Measurements from ENCODE around the gene NSMCE1. TPM values are rescaled to one million over a fixed set of nuclear protein-coding genes. Genes with fewer than 3 reads are reported as not detected.

NSMCE1 gene
- total RNA-seq, 1 donor from 2014 or later, result 51.7 TPM

DNA sequence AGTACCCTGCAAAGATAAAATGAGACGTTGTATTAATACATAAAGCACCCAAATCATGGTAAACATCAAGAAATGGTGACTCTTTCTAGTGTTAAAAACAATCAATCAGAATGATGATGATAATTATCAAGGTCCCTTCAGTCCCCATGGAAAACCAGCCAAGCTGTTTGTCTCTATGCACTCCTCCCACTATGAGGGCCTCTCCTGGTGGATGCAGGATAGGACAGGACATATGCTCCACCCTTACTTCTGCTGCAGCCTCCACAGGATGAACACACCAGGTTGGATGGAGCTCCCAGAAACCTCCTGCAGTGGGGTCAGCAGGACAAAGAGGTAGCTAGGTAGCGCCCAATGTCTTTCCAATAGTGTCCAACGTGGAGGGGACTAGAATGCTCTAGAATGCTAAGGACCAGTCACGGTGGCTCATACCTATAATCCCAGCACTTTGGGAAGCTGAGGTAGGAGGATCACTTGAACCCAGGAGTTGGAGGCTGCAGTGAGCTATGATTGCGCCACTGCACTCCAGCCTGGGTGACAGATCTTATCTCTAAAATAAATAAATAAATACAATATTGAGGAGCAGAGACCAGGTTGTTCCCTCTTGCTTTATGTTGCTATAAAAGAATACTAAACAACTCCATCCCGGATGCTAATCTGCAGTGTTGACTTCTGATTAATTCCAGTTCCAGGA is 75.1 kb downstream of the NSMCE1 start:
- peaks cover 0 to 3% (median 0%) of the 10 kb centered on the region in 3 donors for H3K4me1 ChIP-seq (ENCODE audit: control insufficient read depth in 3 of 3, insufficient read depth in 3 of 3, low read length in 3 of 3)
- H3K9ac ChIP-seq (ENCODE audit: low read depth in 1 of 3, low read length in 3 of 3), result no peak overlapping the region
- no peaks in the 10 kb centered on the region for H3K36me3 ChIP-seq (ENCODE audit: control insufficient read depth in 3 of 3, insufficient read depth in 3 of 3, low read length in 3 of 3)
- H3K27me3 ChIP-seq (ENCODE audit: control insufficient read depth in 3 of 3, insufficient read depth in 3 of 3, low read length in 3 of 3), result peaks cover 24 to 27% (median 25%) of the 10 kb centered on the region in 3 donors
- no peaks in the 10 kb centered on the region for H3K9me3 ChIP-seq (ENCODE audit: control insufficient read depth in 3 of 3, low read length in 3 of 3)
- no peak overlapping the region for H3K27ac ChIP-seq (ENCODE audit: low read depth, low read length)
- H3K4me3 ChIP-seq (ENCODE audit: low read length in 3 of 3), result no peak overlapping the region

DNA sequence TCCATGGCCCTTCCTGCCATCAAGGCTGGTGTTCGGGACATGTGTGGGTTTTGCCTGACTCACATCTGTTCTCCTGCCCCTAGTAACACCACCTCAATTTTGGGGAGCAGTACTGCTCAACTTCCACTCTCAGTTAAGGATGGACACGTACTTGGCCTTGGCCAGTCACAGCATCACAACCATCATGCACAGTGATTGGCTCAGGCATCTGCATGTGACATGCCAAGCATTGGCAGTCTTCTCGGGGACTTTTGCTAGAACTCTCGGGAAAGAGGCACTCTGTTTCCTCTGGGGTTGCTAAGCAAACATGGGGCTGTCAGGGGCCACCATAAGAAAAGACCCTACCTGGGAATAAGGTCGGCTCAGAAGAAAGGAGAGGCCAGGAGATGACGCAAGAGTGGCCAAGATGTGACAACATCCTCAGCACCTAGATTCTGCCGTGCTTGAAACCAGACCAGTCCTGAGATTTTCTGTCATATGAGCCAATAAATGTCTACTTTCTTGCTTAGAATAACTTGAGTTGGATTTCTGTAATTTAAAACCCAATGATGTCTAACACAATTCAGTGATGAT is 77.1 kb downstream of the NSMCE1 start:
- Histone ChIP-seq H3K9ac (ENCODE audit: low read depth in 1 of 3, low read length in 3 of 3) (no peak overlapping the region), H3K27ac (ENCODE audit: low read depth, low read length) (no peak overlapping the region), H3K4me1 (ENCODE audit: control insufficient read depth in 3 of 3, insufficient read depth in 3 of 3, low read length in 3 of 3) (peaks cover 0 to 3% (median 0%) of the 10 kb centered on the region in 3 donors), H3K4me3 (ENCODE audit: low read length in 3 of 3) (no peak overlapping the region), H3K9me3 (ENCODE audit: control insufficient read depth in 3 of 3, low read length in 3 of 3) (no peaks in the 10 kb centered on the region), H3K36me3 (ENCODE audit: control insufficient read depth in 3 of 3, insufficient read depth in 3 of 3, low read length in 3 of 3) (no peaks in the 10 kb centered on the region), H3K27me3 (ENCODE audit: control insufficient read depth in 3 of 3, insufficient read depth in 3 of 3, low read length in 3 of 3) (peaks cover 18 to 21% (median 21%) of the 10 kb centered on the region in 3 donors)

DNA sequence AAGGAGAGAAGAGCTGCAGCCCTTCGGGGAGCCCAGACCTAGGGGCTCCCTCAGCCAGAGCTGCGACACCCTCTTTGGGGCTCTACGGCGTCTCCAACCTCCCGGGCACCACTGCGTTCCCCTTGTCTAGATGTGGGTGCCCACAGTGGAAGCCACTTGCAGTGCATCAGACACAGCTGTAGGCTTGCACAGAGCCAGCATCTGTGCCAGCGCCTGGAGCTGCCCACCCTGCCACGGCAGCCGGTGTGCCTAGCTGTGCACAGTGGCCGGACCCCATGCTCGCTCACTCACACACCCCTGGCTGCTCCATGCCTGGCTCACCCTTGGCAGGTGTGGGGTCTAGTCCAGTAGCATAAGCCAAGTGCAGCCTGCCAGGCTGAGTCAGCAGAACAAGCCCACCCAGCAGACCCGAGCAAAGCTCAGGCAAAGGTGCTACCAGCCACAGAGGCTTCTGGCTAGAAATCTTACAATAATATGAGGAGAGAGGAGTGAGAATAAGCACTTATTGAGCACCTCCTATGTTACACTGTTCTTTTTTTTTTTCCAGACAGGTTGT is 78.2 kb downstream of the NSMCE1 start:
- Histone ChIP-seq H3K9ac (ENCODE audit: low read depth in 1 of 3, low read length in 3 of 3) (no peak overlapping the region), H3K9me3 (ENCODE audit: control insufficient read depth in 3 of 3, low read length in 3 of 3) (no peaks in the 10 kb centered on the region), H3K27ac (ENCODE audit: low read depth, low read length) (no peak overlapping the region), H3K4me1 (ENCODE audit: control insufficient read depth in 3 of 3, insufficient read depth in 3 of 3, low read length in 3 of 3) (peaks cover 0 to 3% (median 0%) of the 10 kb centered on the region in 3 donors), H3K36me3 (ENCODE audit: control insufficient read depth in 3 of 3, insufficient read depth in 3 of 3, low read length in 3 of 3) (no peaks in the 10 kb centered on the region), H3K4me3 (ENCODE audit: low read length in 3 of 3) (no peak overlapping the region), H3K27me3 (ENCODE audit: control insufficient read depth in 3 of 3, insufficient read depth in 3 of 3, low read length in 3 of 3) (peaks cover 16 to 21% (median 18%) of the 10 kb centered on the region in 3 donors)

DNA sequence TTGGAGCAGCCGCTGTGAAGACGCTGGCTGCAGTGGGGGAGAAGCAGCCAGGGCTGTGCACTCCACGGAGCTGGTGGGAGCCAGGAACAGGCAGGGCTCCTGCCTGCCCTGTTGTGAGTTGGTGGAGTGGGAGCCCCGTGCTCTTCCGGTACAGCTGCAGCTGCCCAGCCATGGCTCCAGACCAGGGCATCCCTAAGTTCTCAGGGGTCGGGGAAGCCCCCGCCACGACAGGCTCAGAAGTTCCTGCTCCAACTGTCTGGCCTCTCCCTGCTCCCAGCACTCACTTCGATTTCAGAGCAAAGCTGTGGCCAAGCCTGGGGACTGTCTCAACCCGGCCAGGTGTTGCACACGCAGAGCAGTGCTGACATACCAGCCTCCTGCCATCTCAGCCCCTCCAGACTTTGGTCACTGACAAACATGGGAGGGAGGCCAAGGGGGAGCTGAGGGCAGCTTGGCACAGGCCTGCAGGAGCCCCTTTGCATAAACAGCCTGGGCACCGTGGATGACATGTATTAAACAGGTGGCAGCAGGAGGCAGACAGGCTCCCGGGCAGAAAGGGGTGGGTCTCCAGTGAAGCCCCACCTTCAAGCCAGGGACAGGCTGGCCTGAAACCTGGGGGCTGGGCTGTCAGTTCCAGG is 79.1 kb downstream of the NSMCE1 start:
- no peaks in the 10 kb centered on the region for H3K9me3 ChIP-seq (ENCODE audit: control insufficient read depth in 3 of 3, low read length in 3 of 3)
- H3K36me3 ChIP-seq (ENCODE audit: control insufficient read depth in 3 of 3, insufficient read depth in 3 of 3, low read length in 3 of 3), result no peaks in the 10 kb centered on the region
- H3K4me3 ChIP-seq (ENCODE audit: low read length in 3 of 3), result no peak overlapping the region
- peaks cover 0 to 3% (median 0%) of the 10 kb centered on the region in 3 donors for H3K4me1 ChIP-seq (ENCODE audit: control insufficient read depth in 3 of 3, insufficient read depth in 3 of 3, low read length in 3 of 3)
- peaks cover 16 to 21% (median 18%) of the 10 kb centered on the region in 3 donors for H3K27me3 ChIP-seq (ENCODE audit: control insufficient read depth in 3 of 3, insufficient read depth in 3 of 3, low read length in 3 of 3)
- no peak overlapping the region for H3K27ac ChIP-seq (ENCODE audit: low read depth, low read length)
- peak overlapping the region in 1 of 3 donors; percentile 8 for H3K9ac ChIP-seq (ENCODE audit: low read depth in 1 of 3, low read length in 3 of 3)

DNA sequence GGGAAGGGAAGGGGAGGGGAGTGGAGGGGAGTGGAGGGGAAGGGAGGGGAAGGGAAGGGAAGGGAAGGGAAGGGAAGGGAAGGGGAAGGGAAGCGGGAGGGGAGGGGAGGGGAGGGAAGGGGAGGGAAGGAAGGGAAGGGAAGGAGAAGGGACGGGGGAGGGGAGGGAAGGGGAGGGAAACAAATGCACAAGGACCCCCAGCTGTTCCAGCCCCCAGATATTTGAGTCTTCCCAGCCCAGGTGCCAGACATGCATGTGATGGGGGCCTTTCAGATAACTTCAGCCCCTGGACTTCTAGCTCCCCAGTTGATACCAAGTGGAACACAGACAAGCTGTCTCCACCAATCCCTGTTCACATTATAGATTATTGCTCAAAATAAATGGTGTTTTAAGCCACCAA is 79.9 kb downstream of the NSMCE1 start:
- no peaks in the 10 kb centered on the region for H3K36me3 ChIP-seq (ENCODE audit: control insufficient read depth in 3 of 3, insufficient read depth in 3 of 3, low read length in 3 of 3)
- no peak overlapping the region for H3K4me3 ChIP-seq (ENCODE audit: low read length in 3 of 3)
- H3K27me3 ChIP-seq (ENCODE audit: control insufficient read depth in 3 of 3, insufficient read depth in 3 of 3, low read length in 3 of 3), result peaks cover 16 to 21% (median 18%) of the 10 kb centered on the region in 3 donors
- H3K27ac ChIP-seq (ENCODE audit: low read depth, low read length), result no peak overlapping the region
- H3K4me1 ChIP-seq (ENCODE audit: control insufficient read depth in 3 of 3, insufficient read depth in 3 of 3, low read length in 3 of 3), result peaks cover 0 to 3% (median 0%) of the 10 kb centered on the region in 3 donors
- H3K9ac ChIP-seq (ENCODE audit: low read depth in 1 of 3, low read length in 3 of 3), result peak overlapping the region in 1 of 3 donors; percentile 8
- no peaks in the 10 kb centered on the region for H3K9me3 ChIP-seq (ENCODE audit: control insufficient read depth in 3 of 3, low read length in 3 of 3)

DNA sequence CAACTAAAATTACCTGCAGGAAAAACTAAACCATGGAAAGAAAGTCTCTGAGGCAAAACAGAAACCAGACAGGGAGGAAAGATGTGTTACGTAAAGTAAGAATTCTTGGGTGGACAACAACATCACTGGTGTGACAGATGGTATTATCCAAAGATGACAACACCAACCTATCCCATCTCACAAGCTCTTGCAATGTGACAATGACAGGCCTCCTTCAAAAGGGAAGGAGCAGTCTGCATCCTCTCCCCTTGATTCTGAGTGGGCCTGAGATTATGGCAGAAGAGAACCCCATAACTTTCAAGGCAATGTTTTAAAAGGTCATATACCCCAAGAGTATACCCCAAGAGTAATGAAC is 82.8 kb downstream of the NSMCE1 start:
- H3K9me3 ChIP-seq (ENCODE audit: control insufficient read depth in 3 of 3, low read length in 3 of 3), result peaks cover 0 to 3% (median 0%) of the 10 kb centered on the region in 3 donors
- H3K4me3 ChIP-seq (ENCODE audit: low read length in 3 of 3), result no peak overlapping the region
- H3K27me3 ChIP-seq (ENCODE audit: control insufficient read depth in 3 of 3, insufficient read depth in 3 of 3, low read length in 3 of 3), result peaks cover 16 to 26% (median 18%) of the 10 kb centered on the region in 3 donors
- H3K27ac ChIP-seq (ENCODE audit: low read depth, low read length), result no peak overlapping the region
- no peaks in the 10 kb centered on the region for H3K36me3 ChIP-seq (ENCODE audit: control insufficient read depth in 3 of 3, insufficient read depth in 3 of 3, low read length in 3 of 3)
- peaks cover 0 to 3% (median 0%) of the 10 kb centered on the region in 3 donors for H3K4me1 ChIP-seq (ENCODE audit: control insufficient read depth in 3 of 3, insufficient read depth in 3 of 3, low read length in 3 of 3)
- H3K9ac ChIP-seq (ENCODE audit: low read depth in 1 of 3, low read length in 3 of 3), result no peak overlapping the region

DNA sequence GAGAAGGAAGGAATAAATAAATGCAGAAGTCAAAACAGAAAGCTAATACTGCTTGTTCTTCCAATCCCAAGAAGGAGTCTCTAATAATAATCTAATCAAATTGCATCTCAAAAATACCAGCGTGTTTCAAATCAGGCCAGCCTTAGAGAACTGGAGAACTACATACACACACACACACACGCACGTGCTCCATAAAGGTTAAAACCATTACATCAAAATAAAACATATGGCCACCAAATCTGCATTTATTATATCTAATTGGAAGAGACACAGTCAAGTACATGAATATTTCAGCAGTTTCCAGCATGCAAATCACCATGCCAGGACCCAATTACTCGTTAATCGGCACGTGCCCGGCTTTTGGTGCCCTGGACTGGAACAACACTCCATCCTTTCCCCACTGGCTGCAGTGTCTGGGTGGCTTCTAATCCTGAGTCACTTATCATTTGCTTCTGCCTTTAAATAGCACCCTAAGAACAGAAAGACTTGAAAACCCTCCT is 85.6 kb downstream of the NSMCE1 start:
- Histone ChIP-seq H3K9me3 (ENCODE audit: control insufficient read depth in 3 of 3, low read length in 3 of 3) (peaks cover 0 to 3% (median 0%) of the 10 kb centered on the region in 3 donors), H3K36me3 (ENCODE audit: control insufficient read depth in 3 of 3, insufficient read depth in 3 of 3, low read length in 3 of 3) (no peaks in the 10 kb centered on the region), H3K27me3 (ENCODE audit: control insufficient read depth in 3 of 3, insufficient read depth in 3 of 3, low read length in 3 of 3) (peaks cover 0 to 7% (median 0%) of the 10 kb centered on the region in 3 donors), H3K4me3 (ENCODE audit: low read length in 3 of 3) (no peak overlapping the region), H3K27ac (ENCODE audit: low read depth, low read length) (no peak overlapping the region), H3K4me1 (ENCODE audit: control insufficient read depth in 3 of 3, insufficient read depth in 3 of 3, low read length in 3 of 3) (peaks cover 3 to 6% (median 4%) of the 10 kb centered on the region in 3 donors), H3K9ac (ENCODE audit: low read depth in 1 of 3, low read length in 3 of 3) (no peak overlapping the region)

DNA sequence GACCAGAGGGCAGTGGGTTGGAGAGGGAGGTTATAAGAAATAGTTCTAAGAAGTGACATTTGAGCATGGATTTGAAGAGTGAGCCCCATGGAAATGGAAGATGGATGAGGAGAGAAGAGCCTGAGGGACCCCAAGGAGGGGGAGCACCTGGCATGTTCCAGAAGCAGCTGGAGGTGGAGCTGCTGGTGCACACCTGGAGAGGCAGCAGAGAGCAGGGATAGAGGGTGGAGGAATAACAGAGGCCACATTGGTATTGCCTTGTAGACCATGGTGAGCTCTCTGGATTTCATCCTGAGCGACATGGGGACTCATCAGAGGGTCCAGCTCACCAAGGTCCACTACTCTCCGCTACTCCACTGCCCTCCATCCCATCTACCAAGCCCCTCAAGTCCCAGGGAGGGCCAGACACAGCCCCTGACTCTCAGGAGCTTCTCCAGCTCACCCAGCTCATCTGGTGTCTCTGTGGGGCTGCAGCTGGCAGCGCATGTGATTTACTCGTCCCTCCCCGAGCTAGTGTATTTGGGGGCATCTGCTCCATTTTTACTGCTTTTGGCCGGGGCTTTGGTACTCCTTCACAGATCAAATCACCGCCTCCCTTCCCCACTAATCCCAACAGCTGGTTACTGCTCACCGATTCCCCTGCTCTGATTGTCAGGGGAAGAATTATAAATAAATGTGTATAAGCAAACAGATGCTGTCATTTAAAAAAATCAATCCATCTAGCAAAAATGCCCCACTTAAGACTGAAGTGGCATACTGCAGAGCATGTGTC is 87.4 kb downstream of the NSMCE1 start:
- no peak overlapping the region for H3K27ac ChIP-seq (ENCODE audit: low read depth, low read length)
- peaks cover 3 to 6% (median 4%) of the 10 kb centered on the region in 3 donors for H3K4me1 ChIP-seq (ENCODE audit: control insufficient read depth in 3 of 3, insufficient read depth in 3 of 3, low read length in 3 of 3)
- H3K27me3 ChIP-seq (ENCODE audit: control insufficient read depth in 3 of 3, insufficient read depth in 3 of 3, low read length in 3 of 3), result peaks cover 0 to 5% (median 0%) of the 10 kb centered on the region in 3 donors
- no peak overlapping the region for H3K9ac ChIP-seq (ENCODE audit: low read depth in 1 of 3, low read length in 3 of 3)
- H3K9me3 ChIP-seq (ENCODE audit: control insufficient read depth in 3 of 3, low read length in 3 of 3), result peaks cover 0 to 3% (median 0%) of the 10 kb centered on the region in 3 donors
- H3K4me3 ChIP-seq (ENCODE audit: low read length in 3 of 3), result no peak overlapping the region
- no peaks in the 10 kb centered on the region for H3K36me3 ChIP-seq (ENCODE audit: control insufficient read depth in 3 of 3, insufficient read depth in 3 of 3, low read length in 3 of 3)

DNA sequence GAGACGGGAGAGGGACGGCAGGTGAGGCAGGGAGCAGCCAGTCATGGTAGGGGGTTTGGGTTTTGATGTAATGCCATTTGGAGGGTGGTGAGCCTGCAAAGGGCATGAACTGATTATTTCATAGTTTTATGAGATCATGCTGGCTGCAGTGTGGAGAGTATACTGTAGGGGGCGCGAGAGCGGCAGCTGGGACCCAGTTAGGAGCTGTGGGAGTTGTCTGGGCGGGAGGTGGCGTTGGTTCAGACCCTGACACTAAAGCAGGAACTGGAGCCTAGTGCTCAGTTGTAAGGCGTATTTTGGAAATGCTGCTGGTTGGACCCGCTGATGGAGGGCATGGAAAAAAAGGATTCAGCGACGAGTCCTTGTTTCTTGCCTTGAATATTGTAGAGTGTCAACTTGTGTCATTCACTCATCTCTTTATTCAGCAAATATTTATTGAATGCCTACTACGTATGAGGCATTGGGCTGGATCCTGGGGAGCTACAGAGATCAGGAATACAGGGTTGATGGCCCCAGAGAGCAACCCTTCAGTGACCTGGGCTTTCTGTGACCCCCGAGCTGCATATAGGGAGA is 89.0 kb downstream of the NSMCE1 start:
- Histone ChIP-seq H3K36me3 (ENCODE audit: control insufficient read depth in 3 of 3, insufficient read depth in 3 of 3, low read length in 3 of 3) (no peaks in the 10 kb centered on the region), H3K4me1 (ENCODE audit: control insufficient read depth in 3 of 3, insufficient read depth in 3 of 3, low read length in 3 of 3) (peaks cover 3 to 6% (median 4%) of the 10 kb centered on the region in 3 donors), H3K27me3 (ENCODE audit: control insufficient read depth in 3 of 3, insufficient read depth in 3 of 3, low read length in 3 of 3) (peaks cover 0 to 5% (median 0%) of the 10 kb centered on the region in 3 donors), H3K9ac (ENCODE audit: low read depth in 1 of 3, low read length in 3 of 3) (no peak overlapping the region), H3K9me3 (ENCODE audit: control insufficient read depth in 3 of 3, low read length in 3 of 3) (peaks cover 0 to 3% (median 0%) of the 10 kb centered on the region in 3 donors), H3K4me3 (ENCODE audit: low read length in 3 of 3) (no peak overlapping the region), H3K27ac (ENCODE audit: low read depth, low read length) (no peak overlapping the region)
